GM18519 (cell line): ENCODE measurements around the gene RNF220.

Experiments
- ATAC-seq: cut with Tn5 transposase; IDR thresholded peaks from one replicate; pipeline ENCODE4 v1.9.1; 2021; ENCODE audit warnings: mild to moderate bottlenecking, moderate library complexity; ENCODE audit not compliant: unreplicated experiment, low FRiP score

The RNF220 gene

DNA sequence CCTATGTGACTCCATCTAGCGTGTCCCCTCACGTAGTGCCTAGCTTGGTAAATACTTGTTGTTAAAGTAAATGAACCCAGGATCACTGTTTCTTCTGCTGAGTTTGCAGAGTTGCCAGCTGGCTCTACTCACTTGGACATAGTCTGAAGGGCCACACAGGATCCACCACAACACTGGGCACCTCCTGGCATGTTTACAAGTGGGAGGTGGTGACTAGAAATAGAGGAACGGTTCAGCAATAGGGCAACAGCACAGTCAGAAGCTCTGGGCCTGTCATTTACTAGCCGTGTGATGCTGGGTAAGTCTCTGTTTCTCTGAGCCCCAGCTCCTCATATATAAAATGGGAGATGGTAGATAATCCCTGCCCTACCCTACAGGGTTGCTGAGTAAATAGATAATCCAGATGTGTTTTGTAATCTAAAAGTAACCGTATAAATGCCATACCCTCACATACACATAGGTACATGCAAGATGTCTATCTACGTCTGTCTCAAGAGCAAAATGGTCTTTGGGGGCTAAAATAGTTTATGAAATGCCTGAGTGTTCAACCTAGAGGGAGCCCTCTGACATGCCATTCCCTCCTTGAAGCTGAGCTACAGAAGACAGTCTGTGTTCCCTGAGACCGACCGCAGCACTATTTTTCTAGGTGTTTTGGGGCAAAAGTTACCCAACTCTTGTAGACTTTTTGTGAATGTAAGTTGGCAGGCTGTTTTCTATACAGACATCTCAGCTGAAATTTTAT lies 20.5 kb downstream of the RNF220 start:
- no peak for ATAC-seq

DNA sequence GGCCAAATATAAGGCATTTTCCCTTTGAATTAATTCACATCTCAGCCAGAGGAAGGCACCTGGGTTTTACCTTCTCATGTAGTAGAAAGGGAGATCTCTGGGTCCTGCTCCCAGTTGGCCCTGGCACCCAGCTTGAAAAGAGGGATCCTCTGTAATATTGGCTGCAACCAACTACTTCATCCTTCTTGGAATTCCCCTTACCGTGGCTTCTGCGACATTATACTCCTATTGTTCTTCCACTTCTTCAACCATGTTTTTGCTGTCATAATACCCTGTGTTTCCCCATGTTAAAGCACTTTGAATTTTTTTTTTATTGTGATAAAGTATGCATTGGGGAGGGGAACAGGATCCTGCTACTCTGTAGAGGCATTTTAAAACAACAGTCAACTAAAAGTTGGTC lies 26.8 kb downstream of the RNF220 start:
- no peak for ATAC-seq

DNA sequence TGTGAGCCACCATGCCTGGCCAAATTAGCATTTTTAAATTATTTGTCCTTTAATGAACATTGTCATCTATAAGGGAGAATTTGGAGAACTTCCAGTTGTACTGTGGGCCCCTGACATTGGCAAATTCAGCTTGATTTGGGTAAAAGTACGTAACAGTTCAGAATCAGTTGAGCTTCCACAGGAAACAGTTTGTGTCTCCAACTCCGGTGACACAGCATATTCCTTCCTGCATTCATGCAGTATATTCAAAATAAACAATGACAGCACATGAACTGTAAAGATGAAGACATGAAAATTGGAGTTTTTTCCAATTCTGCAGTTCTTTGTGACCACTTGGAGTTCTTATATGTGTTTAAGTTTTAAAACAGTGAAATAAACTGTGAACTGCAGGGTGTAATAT lies 28.2 kb downstream of the RNF220 start:
- ATAC-seq = no peak

DNA sequence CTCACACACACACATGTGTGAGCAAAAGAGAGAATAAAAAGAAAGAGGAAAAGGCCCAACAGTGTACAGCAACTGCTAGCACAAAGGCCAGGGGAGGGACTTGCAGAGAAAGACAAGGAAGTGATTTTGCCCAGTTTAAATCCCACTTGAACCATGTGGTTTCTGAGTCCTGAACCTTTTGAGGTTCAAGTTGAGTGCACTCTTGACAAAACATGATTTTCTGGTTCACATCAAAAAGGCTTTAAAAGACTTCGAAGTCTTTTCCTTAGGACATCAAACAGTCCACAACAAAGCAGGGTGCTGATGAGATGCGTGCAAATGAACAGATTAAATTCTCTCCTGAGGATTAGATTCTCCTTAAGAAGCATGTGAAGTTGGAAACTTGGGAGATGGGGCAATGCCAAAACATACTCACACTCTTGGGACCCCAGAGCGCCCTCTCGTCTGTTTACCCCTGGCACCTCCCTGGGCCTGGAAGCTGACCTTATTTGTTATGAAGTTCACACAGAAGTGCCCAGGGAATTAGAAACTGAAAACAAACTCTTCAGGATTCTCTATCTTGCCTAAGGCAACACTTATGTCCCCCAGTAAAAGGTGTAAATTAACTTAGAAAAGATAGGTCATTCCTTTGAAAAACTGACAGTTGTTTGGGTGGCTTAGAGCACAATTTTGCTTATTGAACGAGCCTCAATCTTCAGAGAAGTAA lies 31.5 kb downstream of the RNF220 start:
- ATAC-seq = no peak

DNA sequence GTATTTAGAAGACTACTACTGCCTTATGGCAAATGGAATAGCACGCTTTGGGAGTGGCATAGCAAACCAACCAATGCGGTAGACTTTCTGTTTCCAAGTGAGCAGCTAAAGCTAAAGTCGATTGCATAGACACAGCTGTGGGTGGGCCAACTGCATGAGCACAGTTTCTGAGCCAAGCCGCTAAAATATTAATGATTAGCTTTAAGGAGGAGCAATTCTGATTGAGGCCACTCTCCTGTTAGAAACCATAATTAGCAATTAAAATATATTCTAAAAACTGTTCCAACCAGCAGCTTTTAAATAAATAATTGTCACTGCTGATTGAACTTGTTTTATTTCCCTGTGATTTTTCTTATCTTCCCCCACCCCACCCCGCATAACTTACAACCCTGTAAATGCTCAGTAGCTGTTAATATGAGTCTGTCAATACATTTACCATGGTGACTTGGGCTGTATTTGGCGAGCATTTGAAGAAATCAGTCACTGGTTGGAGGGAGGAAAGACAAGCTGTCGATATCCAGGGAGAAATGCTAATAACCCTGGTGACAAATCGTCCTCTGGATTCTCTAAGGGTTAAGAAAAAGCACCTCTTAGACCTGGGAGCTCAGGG lies 32.2 kb downstream of the RNF220 start:
- ATAC-seq = no peak

DNA sequence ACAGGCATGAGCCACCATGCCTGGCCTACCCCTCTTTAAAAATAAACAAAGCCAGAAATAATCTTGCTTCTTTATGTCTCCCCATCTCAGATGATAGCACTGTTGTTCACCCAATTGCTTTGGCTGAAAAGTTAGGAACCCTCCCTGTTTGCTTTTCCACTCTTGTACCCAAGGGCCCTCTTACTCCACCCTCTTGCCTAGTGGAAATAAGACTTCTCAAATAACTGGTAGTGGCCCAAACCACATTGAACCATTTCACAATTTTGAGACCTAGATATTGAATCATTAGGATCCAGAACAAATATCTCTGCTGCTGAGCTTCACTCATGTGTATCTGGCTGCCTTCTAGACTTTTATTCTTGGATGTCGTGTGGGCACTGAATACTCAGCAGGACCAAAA lies 37.7 kb downstream of the RNF220 start:
- no peak for ATAC-seq

DNA sequence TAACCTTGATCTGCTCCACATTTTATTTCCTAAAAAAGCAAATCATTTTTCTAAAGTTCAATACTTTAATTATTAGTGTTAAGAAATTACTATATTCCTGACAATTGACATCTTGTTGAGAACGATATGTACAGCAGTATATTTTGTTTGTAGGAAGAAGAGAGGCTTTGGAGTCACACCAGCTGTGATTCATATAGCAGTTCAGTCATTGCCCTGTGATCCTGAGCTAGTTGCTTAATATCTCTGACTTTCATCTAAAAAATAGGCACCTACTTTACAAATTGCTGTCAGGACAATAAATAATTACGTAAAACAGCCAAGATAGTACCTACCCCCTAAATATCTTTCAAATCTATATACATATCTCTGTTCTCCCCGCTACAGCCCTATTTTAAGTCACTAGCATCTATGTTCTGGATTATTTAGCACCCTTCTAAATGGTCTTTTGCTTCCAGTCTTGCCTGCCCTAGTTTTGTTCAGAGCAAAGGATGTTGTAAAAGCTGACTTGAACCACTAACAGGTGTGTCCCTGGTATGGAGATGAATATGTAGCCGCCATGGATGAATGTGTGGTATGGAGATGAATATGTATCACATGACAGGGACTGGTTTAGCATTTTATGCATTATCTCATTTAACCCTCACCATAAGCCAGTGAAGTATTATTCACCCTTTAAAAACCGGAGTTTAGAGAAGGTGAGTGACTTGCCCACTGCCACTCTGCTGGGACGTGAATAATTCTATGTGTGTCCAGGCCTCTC lies 42.2 kb downstream of the RNF220 start:
- ATAC-seq = no peak

DNA sequence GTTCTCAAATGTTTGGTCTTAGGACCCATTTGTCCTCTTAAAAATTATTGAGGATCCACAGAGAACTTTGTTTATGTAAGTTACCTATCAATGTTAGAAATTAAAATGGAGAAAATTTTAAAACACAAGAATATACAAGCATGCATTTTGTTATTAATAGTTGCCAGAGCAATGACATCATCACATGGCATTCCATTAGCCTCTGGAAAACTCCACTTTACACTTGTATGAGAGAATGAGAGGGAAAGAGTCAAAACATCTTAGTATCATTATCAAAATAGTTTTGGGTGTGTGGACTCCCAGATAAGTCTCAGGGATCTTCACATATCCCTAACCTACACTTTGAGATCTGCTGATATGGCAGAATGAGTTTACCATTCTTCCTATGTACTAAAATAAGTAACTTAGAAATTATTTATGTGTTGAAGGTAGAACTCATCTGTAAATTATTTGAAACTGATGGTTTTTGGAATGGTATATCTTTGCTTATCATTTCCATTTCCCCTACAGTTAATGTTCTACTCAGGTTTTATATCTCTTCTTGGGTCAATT lies 48.8 kb downstream of the RNF220 start:
- ATAC-seq = no peak

DNA sequence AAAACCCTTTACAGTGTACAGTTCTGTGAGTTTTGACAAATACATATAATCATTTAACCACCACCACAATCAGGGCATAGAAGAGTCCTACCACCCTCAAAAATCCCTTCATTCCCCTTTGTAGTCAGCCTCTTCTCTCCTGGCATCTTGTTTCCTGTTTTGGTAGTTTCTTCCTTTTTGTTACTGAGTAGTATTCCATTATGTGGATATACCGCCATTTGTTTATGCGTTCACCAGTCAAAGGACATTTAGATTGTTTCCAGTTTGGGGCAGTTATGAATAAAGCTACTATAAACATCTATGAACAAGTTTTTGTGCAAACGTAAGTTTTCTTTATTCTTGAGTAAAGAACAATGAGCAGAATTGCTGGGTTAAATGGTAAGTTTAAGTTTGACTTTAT lies 49.6 kb downstream of the RNF220 start:
- ATAC-seq = no peak

DNA sequence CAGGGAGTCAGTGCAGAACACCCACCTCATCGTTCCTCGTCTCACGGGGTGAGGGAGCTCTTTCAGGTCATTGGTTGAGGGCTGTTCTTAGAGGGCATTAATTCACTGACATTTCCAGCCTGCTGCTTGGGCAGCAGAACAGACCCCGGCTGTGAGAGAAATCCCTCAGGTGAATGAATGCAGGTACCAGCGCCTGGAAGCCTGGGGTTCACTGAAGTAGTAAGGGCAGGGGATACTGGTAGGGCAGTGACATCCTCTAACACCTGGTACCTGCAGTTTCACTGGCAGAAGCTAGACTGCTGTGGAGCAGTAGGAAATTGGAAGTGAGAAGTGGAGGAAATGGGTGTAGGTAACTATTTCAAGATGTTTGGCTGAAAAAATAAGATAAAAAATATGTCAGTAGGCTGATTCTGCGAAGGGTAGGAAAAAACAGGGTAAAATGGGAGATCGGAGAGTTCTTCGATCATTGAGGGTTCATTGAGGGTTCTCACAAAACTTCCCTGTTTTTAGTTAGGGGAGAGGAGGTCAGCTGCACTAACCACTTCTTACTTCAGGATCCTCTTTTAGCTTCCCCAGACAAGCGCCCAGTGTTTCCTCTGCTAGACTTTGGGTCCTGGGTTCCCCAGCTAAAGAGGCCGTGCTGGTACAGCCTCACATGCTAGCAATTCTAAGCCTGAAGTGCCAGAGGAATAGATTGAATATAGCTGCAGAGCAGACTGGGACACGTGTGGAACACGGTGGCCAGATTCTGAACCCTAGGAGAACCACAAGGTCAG lies 55.2 kb downstream of the RNF220 start:
- no peak for ATAC-seq

DNA sequence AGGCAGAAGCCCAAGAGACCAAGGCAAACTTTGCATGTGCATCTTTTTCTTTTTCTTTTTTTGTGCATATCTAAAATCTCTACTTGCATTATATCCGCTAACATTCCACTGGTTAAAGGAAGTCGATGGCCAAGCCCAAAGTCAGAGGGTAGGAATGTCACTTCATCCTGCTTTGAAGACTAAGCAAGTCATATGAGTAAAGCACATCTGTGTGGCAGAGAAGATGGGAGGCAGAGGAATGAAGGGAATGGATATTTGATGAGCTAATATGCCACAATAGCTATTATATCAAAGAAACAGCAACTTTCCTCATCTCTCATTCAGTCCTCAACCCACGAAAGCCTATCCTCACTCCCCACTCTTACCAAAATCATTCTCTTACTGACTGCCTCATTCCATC lies 59.3 kb downstream of the RNF220 start:
- ATAC-seq = no peak

DNA sequence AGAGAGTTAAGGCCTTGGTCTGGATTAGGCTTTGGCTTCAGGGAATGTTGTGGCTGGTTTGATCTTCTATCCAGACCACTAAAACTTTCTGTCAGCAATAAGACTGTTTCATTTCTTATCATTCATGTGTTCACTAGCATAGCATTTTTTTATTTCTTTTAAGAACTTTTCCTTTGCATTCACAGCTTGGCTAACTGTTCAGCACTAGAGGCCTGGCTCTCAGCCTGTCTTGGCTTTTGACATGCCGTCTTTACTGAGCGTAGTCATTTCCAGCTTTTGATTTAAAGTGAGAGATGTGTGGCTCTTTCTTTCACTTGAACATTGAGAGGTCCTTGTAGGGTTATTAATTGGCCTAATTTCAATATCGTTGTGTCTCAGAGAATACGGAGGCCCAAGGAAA lies 62.5 kb downstream of the RNF220 start:
- ATAC-seq = no peak

DNA sequence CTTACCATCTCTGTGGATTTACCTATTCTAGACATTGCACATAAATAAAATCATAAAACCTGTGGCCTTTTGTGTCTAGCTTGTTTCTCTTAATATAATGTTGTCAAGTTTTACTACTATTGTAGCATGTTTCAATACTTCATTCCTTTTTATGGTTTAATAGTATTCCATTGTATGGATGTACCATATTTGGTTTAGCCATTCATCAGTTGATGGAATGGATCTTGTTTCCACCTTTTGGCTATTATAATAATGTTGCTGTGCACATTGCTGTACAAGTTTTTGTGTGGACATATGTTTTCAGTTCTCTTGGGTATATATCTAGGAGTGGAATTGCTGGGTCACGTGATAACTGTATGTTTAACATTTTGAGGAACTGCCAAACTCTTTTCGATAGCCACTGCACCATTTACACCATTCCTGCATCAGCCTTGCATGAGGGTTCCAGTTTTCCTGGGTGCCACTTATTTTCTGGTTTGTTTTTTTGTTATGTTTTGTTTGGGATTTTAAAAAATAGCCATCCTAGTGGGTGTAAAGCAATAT lies 66.9 kb downstream of the RNF220 start:
- no peak for ATAC-seq

DNA sequence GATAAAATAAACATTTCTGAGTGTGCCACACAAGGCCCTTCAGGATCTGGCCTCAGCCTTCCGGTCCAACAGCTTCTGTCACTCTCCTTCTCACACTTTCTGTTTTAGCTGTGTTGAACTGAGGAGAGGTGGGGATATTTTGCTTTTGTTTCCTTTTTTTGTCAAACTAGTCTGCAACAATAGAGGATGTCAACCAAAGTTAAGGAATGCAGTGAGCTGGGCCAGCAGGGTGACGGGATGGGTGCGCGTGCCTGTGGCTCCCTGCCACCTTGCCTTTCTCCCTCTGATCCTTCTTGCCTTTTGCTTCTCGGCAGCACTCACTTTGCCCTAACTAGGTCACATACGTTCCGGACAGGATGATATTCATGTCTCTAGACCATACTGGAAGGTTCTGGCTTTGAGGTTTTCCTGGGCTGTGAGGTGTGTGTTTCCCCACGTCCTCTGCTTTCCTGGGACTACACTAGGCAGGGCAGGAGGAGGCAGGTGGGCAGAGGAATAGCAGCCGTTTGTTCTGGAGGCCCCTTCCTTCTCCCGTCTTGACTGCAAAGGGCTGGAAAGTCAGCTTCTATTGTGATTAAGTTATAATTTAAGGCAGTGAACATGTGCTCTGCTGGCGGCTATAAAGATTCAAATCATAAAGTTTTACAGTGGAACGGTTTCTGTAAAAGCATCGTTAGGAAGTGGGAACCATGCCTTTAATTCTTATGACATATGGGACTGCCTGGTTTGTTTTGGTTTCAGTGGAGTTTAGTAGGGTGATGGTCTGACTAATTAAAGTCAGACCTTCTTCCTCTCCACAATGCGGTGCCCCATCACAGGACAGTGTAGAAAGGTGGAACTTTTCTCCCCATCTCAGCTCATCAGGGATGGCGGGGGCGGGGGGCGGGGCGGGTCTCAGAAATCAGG lies 67.8 kb downstream of the RNF220 start:
- no peak for ATAC-seq

DNA sequence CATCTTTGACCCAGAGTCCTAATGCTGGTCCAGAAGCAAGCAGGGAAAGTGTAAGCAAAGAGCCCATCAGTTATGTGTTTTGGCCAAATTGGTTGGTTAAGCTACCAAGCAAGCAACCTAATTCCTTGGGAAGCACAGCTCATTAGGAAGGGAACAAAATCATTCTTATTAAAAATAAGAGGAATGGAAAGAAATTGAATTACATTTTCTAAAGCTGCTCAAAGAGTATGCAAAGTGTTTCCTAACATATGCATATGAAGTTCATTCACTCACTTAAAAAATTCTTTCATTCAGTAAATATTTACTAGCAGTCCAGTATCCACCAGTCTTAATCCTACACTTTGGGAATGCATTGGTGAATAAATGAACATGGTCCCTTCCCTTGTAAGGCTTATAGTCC lies 71.8 kb downstream of the RNF220 start:
- no peak for ATAC-seq

DNA sequence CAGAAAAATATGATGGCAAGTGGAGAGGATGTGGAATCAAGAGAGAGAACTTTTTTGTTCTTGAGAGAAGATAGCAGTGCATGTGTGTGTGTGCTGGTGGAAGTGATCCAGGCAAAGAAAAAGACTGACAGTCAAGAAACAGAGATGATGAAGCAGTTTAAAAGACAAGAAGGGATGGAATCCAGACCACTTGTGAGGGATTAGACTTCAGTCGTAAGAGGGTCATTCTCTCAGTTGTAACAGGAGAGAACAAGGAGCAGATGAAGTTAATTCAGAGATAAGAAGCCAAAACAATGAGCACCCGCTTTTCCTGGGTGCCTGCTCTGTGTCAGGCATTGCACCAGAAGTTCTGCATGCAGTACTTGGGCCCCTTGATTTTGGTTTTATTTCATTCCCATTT lies 76.6 kb downstream of the RNF220 start:
- no peak for ATAC-seq

DNA sequence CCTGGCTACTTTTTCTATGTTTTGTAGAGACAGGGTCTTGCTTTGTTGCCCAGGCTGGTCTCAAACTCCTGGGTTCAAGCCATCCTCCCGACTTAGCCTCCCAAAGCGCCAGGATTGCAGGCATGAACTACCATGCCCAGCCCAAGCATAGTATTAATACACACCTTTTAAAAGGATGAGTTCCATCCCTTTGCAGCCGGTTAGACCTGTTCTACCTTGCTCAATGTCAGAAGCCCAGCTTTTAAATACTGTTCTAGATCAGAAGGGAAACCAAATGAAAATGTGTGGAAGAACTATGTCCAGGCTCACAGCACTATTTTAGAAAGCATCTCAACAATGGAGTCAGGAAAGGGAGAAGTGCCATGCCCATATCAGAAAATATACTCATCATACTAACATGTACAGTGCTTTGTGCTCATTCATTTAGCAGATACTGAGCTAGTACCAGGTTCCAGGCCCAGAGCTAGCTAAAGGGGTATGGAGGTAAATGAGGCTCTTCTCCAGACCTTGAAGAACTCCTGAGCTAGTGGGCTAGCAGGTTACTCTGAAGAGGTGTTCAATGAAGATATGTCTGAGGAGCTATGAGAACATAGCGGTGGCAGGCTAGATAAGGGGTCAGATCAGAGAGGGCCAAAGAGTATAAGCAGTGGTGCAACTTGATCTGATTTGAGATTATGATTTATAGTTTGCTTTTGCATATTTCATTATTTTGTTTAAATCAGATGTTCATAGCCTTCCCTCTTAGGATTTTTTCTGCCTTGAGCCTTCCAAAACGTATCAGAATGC lies 78.2 kb downstream of the RNF220 start:
- no peak for ATAC-seq

DNA sequence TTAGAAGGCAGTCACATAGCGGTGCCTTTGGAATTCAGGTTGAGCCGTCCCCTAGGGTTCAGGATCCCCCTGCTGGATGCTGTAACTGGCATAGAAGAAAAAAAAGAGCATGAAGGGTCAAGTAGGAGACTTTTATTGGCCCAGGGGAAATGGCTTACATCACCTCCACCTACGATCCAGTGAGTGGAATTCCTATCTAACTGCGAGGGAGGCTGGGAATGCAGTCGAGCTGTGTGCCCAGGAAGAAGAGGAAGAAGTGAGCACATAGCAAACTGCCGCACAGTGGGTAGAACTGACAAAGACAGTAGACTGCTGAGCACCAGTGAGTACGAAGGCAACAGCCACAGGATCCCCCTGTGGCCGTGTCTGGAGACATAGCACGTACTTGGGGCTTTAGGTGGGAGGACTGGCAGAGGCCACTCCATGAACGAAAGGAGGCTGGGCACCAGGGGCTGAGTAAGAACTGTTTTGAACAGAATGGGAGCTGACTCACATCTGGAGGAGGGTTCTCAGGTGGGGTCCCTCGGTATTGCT lies 79.2 kb downstream of the RNF220 start:
- ATAC-seq = no peak
